HT1080 (cell line): ENCODE data around the gene CERS5. TPM values are rescaled to one million over a fixed set of nuclear protein-coding genes. Genes with fewer than 3 reads are reported as not detected.
A peak's percentile ranks its signal among the peaks of the same experiment; 100 is the strongest.
"Not testable (repeated sequence)": the region's sequence is repeated elsewhere in the genome, so short reads cannot be mapped to it uniquely, and the experiment has no call there.

Source experiments
- DNase-seq: peaks from one replicate; pipeline ENCODE4 v3.0.0-alpha.2; 2015; ENCODE audit warnings: low read depth
- total RNA-seq: library from RNA; depleted of rRNA; stranded (reverse); fragments of >200 nt; shearing (Covaris generic); gene quantifications from 2 replicates; pipeline ENCODE4 v1.2.3, GENCODE V29; 2014

CERS5 gene
- total RNA-seq, 1 experiment from 2014 or later: 21.6 TPM

GRCh38 chr12:50187084-50187900, 20.1 kb upstream of the CERS5 start:
- peak; percentile 20 for DNase-seq

GRCh38 chr12:50186681-50187080, 19.5 kb upstream of the CERS5 start:
- DNase-seq: no peak

GRCh38 chr12:50185970-50186663, 18.9 kb upstream of the CERS5 start:
- DNase-seq: peak; percentile 57

- DNase-seq: no peak
Observed at GRCh38 chr12:50185301-50185895, 18.2 kb upstream of the CERS5 start.

- DNase-seq: no peak
Observed at GRCh38 chr12:50184261-50184660, 17.1 kb upstream of the CERS5 start.

GRCh38 chr12:50182461-50182860, 15.3 kb upstream of the CERS5 start:
- DNase-seq: no peak

- DNase-seq: no peak
Observed at GRCh38 chr12:50181691-50182090, 14.5 kb upstream of the CERS5 start.

- no peak for DNase-seq
Observed at GRCh38 chr12:50175716-50176026, 8.5 kb upstream of the CERS5 start.

- DNase-seq: peak; percentile 63
Observed at GRCh38 chr12:50174971-50175715, 8.0 kb upstream of the CERS5 start.

- no peak for DNase-seq
Observed at GRCh38 chr12:50166799-50167048, 445 bp downstream of the CERS5 start.

- DNase-seq: no peak
Observed at GRCh38 chr12:50164963-50165362, 2.2 kb downstream of the CERS5 start.

GRCh38 chr12:50162230-50162629, 4.9 kb downstream of the CERS5 start:
- no peak for DNase-seq

GRCh38 chr12:50160643-50161042, 6.5 kb downstream of the CERS5 start:
- no peak for DNase-seq

- DNase-seq: no peak
Observed at GRCh38 chr12:50157259-50157658, 9.9 kb downstream of the CERS5 start.

- DNase-seq: no peak
Observed at GRCh38 chr12:50156641-50157040, 10.5 kb downstream of the CERS5 start.

GRCh38 chr12:50154947-50155346, 12.2 kb downstream of the CERS5 start:
- not testable (repeated sequence) for DNase-seq

GRCh38 chr12:50151047-50151687, 16.0 kb downstream of the CERS5 start:
- no peak for DNase-seq

GRCh38 chr12:50149311-50149710, 17.9 kb downstream of the CERS5 start:
- no peak for DNase-seq

GRCh38 chr12:50148011-50148410, 19.2 kb downstream of the CERS5 start:
- not testable (repeated sequence) for DNase-seq

GRCh38 chr12:50147281-50147680, 19.9 kb downstream of the CERS5 start:
- DNase-seq: no peak

- DNase-seq: no peak
Observed at GRCh38 chr12:50145439-50145838, 21.7 kb downstream of the CERS5 start.

- no peak for DNase-seq
Observed at GRCh38 chr12:50142993-50143392, 24.2 kb downstream of the CERS5 start.
